SIG-M5 (cell line): ENCODE results near the gene AKAP12.
"Not testable (repeated sequence)": the region's sequence is repeated elsewhere in the genome, so short reads cannot be mapped to it uniquely, and the experiment has no call there.

Experiments
- DNase-seq: peaks from one replicate; lab custom pipeline; 2025; lab: John Stamatoyannopoulos, UW

Gene AKAP12

GRCh38 chr6:151310852-151311767 lies 71.3 kb downstream of the AKAP12 start:
- DNase-seq = no peak

GRCh38 chr6:151313066-151313491 lies 73.3 kb downstream of the AKAP12 start:
- DNase-seq = no peak

GRCh38 chr6:151315661-151316060 lies 75.9 kb downstream of the AKAP12 start:
- not testable (repeated sequence) for DNase-seq

GRCh38 chr6:151317103-151317994 lies 77.6 kb downstream of the AKAP12 start:
- DNase-seq = no peak

GRCh38 chr6:151317995-151318365 lies 78.2 kb downstream of the AKAP12 start:
- no peak for DNase-seq

- no peak for DNase-seq
These were observed 80.4 kb downstream of the AKAP12 start for GRCh38 chr6:151320140-151320539.

GRCh38 chr6:151321438-151321837 lies 81.7 kb downstream of the AKAP12 start:
- no peak for DNase-seq

- DNase-seq = no peak
These were observed 82.8 kb downstream of the AKAP12 start for GRCh38 chr6:151322570-151322969.

GRCh38 chr6:151323791-151324487 lies 84.2 kb downstream of the AKAP12 start:
- no peak for DNase-seq

GRCh38 chr6:151324488-151324825 lies 84.7 kb downstream of the AKAP12 start:
- no peak for DNase-seq

GRCh38 chr6:151325075-151326050 lies 85.6 kb downstream of the AKAP12 start:
- no peak for DNase-seq

- DNase-seq = no peak
These were observed 86.5 kb downstream of the AKAP12 start for GRCh38 chr6:151326116-151326825.

- DNase-seq = no peak
These were observed 87.3 kb downstream of the AKAP12 start for GRCh38 chr6:151327101-151327500.

GRCh38 chr6:151330130-151330696 lies 90.4 kb downstream of the AKAP12 start:
- DNase-seq = no peak

- DNase-seq = no peak
These were observed 96.2 kb downstream of the AKAP12 start for GRCh38 chr6:151335930-151336329.

- no peak for DNase-seq
These were observed 99.0 kb downstream of the AKAP12 start for GRCh38 chr6:151338651-151339200.

- DNase-seq = no peak
These were observed 99.6 kb downstream of the AKAP12 start for GRCh38 chr6:151339369-151339768.

GRCh38 chr6:151340219-151340978 lies 100.6 kb downstream of the AKAP12 start:
- no peak for DNase-seq
